ENCODE measurements around the gene KAT6B.

KAT6B gene

DNA sequence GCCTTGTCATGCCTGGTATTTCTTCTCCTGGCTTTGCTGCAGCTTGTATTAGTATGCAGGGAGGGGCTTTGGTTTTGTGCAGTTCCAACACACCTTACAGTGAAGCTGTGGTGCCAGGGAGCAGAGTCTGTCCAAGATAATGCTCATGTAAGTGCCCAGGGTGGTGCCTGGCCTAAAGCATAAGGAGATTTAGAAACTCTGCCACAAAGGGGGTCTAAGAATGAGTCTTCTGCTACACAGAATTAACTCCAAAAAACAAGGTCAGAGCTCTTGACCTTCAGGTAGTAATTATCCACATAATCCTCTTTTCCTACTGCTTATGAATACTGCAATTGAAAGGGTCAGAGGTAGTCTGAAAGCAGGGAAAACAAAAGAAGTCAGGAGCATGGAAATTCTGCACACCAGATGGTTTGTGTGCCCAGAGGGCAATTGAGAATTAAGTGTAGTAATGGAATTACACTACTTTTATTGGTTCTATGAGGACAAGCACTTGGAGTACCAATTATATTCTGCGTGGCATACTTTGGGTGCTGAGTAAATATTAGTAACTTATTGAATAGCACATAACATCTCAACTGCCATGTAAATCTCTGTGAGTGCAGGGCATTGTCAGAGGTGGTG is 121.5 kb downstream of the KAT6B start (continued):
- TF ChIP-seq ZBTB8A (tag by site-specific recombination; IDR thresholded peaks at IDR 0.05): 0 out of 2 replicates have a peak, but pooled peaks have one; percentile 30
- no peak for TF ChIP-seq SP3 (tag by site-specific recombination; IDR thresholded peaks at IDR 0.05)
- no peak for TF ChIP-seq ZNF585B (tag by site-specific recombination; IDR thresholded peaks at IDR 0.05)
- TF ChIP-seq GLIS2 (tag by site-specific recombination; IDR thresholded peaks at IDR 0.05): peak; percentile 38; the same call in 1 of the 2 replicates
- TF ChIP-seq PRDM4 (tag by site-specific recombination; IDR thresholded peaks at IDR 0.05): peak; percentile 67
- no peak for TF ChIP-seq ZNF311 (tag by site-specific recombination; IDR thresholded peaks at IDR 0.05; ENCODE audit: borderline replicate concordance)
- TF ChIP-seq ZNF366 (tag by site-specific recombination; conservative IDR thresholded peaks at IDR 0.05): no peak
- no peak for TF ChIP-seq ZNF184 (tag by site-specific recombination; IDR thresholded peaks at IDR 0.05)
- TF ChIP-seq, protein P1, sequence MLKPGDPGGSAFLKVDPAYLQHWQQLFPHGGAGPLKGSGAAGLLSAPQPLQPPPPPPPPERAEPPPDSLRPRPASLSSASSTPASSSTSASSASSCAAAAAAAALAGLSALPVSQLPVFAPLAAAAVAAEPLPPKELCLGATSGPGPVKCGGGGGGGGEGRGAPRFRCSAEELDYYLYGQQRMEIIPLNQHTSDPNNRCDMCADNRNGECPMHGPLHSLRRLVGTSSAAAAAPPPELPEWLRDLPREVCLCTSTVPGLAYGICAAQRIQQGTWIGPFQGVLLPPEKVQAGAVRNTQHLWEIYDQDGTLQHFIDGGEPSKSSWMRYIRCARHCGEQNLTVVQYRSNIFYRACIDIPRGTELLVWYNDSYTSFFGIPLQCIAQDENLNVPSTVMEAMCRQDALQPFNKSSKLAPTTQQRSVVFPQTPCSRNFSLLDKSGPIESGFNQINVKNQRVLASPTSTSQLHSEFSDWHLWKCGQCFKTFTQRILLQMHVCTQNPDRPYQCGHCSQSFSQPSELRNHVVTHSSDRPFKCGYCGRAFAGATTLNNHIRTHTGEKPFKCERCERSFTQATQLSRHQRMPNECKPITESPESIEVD (tag by site-specific recombination; IDR thresholded peaks at IDR 0.05): peak; percentile 97
- peak; percentile 72 for TF ChIP-seq FEZF1 (tag by site-specific recombination; IDR thresholded peaks at IDR 0.05)
- TF ChIP-seq TCF7L2 (IDR thresholded peaks at IDR 0.05; ENCODE audit: borderline replicate concordance, low read depth, low read length): no peak
- TF ChIP-seq ZNF24 (tag by site-specific recombination; IDR thresholded peaks at IDR 0.05): no peak
- no peak for TF ChIP-seq YY2 (tag by site-specific recombination; IDR thresholded peaks at IDR 0.05)
- TF ChIP-seq ZNF621 (tag by site-specific recombination; IDR thresholded peaks at IDR 0.05): no peak
- TF ChIP-seq ZNF792 (tag by site-specific recombination; IDR thresholded peaks at IDR 0.05): no peak
- peak; percentile 55 for TF ChIP-seq ZNF335 (tag by site-specific recombination; conservative IDR thresholded peaks at IDR 0.05)
- 0 out of 2 replicates have a peak, but pooled peaks have one; percentile 39 for TF ChIP-seq ZBTB17 (tag by site-specific recombination; IDR thresholded peaks at IDR 0.05)
- TF ChIP-seq, protein P2, sequence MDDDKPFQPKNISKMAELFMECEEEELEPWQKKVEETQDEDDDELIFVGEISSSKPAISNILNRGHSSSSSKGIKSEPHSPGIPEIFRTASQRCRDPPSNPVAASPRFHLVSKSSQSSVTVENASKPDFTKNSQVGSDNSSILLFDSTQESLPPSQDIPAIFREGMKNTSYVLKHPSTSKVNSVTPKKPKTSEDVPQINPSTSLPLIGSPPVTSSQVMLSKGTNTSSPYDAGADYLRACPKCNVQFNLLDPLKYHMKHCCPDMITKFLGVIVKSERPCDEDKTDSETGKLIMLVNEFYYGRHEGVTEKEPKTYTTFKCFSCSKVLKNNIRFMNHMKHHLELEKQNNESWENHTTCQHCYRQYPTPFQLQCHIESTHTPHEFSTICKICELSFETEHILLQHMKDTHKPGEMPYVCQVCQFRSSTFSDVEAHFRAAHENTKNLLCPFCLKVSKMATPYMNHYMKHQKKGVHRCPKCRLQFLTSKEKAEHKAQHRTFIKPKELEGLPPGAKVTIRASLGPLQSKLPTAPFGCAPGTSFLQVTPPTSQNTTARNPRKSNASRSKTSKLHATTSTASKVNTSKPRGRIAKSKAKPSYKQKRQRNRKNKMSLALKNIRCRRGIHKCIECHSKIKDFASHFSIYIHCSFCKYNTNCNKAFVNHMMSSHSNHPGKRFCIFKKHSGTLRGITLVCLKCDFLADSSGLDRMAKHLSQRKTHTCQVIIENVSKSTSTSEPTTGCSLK (tag by site-specific recombination; IDR thresholded peaks at IDR 0.05): no peak
- TF ChIP-seq, protein P3, sequence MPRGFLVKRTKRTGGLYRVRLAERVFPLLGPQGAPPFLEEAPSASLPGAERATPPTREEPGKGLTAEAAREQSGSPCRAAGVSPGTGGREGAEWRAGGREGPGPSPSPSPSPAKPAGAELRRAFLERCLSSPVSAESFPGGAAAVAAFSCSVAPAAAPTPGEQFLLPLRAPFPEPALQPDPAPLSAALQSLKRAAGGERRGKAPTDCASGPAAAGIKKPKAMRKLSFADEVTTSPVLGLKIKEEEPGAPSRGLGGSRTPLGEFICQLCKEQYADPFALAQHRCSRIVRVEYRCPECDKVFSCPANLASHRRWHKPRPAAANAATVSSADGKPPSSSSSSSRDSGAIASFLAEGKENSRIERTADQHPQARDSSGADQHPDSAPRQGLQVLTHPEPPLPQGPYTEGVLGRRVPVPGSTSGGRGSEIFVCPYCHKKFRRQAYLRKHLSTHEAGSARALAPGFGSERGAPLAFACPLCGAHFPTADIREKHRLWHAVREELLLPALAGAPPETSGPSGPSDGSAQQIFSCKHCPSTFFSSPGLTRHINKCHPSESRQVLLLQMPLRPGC (tag by site-specific recombination; IDR thresholded peaks at IDR 0.05): 0 out of 2 replicates have a peak, but pooled peaks have one; percentile 32
- TF ChIP-seq ZNF555 (tag by site-specific recombination; conservative IDR thresholded peaks at IDR 0.05): no peak
- TF ChIP-seq ZNF791 (tag by site-specific recombination; IDR thresholded peaks at IDR 0.05): no peak
- TF ChIP-seq ZNF341 (tag by site-specific recombination; IDR thresholded peaks at IDR 0.05; ENCODE audit: low read depth): 0 out of 2 replicates have a peak, but pooled peaks have one; percentile 15
- no peak for TF ChIP-seq ZIC2 (tag by site-specific recombination; IDR thresholded peaks at IDR 0.05)
- no peak for TF ChIP-seq KLF1 (tag by site-specific recombination; IDR thresholded peaks at IDR 0.05)
- peak; percentile 74 for TF ChIP-seq SP7 (tag by site-specific recombination; IDR thresholded peaks at IDR 0.05)
- no peak for TF ChIP-seq ZNF473 (tag by site-specific recombination; IDR thresholded peaks at IDR 0.05)
- no peak for TF ChIP-seq ZNF776 (tag by site-specific recombination; IDR thresholded peaks at IDR 0.05; ENCODE audit: borderline replicate concordance)
- TF ChIP-seq ZNF561 (tag by site-specific recombination; IDR thresholded peaks at IDR 0.05; ENCODE audit: borderline replicate concordance): no peak
- TF ChIP-seq ZNF302 (tag by site-specific recombination; IDR thresholded peaks at IDR 0.05; ENCODE audit: low read depth): no peak

Measured in HEK293 (cell line).